IMR-90 (cell line): ENCODE measurements around the gene DDX42. TPM values are rescaled to one million over a fixed set of nuclear protein-coding genes. Genes with fewer than 3 reads are reported as not detected.

Source experiments
- ATAC-seq: fragments of 200-7000 bp; cut with Tn5 transposase; 2 replicates; pipeline ENCODE4 v1.9.1; 2020; ENCODE audit warnings: low read depth, mild to moderate bottlenecking, moderate library complexity
- BruUV-seq: library from RNA; stranded (reverse); fragments of 400-500 nt; replicated peaks from 2 replicates; lab custom pipeline; 2021; lab: Mats Ljungman, UMichigan
- CTCF ChIA-PET: fragments of 300-600 bp; formaldehyde crosslinking; extraction: SDS; loops from one replicate; lab custom pipeline; 2021; ENCODE audit warnings: antibody characterized with exemption; lab: Yijun Ruan, JAX
- POLR2A ChIA-PET: fragments of 300-600 bp; sonication (Branson Sonifier 250); formaldehyde crosslinking; loops from one replicate; lab custom pipeline; 2022; ENCODE audit warnings: antibody characterized with exemption; ENCODE audit not compliant: unreplicated experiment; lab: Charles Lee
- DNase-seq: peaks from one replicate; pipeline ENCODE4 v3.0.0; 2013
- H2AFZ ChIP-seq: replicated peaks from 2 replicates; pipeline ENCODE3; 2013; ENCODE audit warnings: low read length, mild to moderate bottlenecking; ENCODE audit not compliant: poor library complexity
- H2AK5ac ChIP-seq: 2 replicates; pipeline ENCODE4 v1.6.1; 2013; ENCODE audit warnings: low read depth, low read length, inconsistent platforms
- H2AK9ac ChIP-seq: replicated peaks from 2 replicates; pipeline ENCODE3; 2013; ENCODE audit warnings: mild to moderate bottlenecking, low read depth, low read length, moderate library complexity; ENCODE audit not compliant: poor library complexity
- H2BK120ac ChIP-seq: 2 replicates; pipeline ENCODE4 v1.6.1; 2013; ENCODE audit warnings: low read depth, low read length, inconsistent platforms
- H2BK15ac ChIP-seq: 3 replicates; pipeline ENCODE4 v1.6.1; 2013; ENCODE audit warnings: low read depth, low read length, inconsistent platforms
- H2BK20ac ChIP-seq: 2 replicates; pipeline ENCODE4 v1.6.1; 2013; ENCODE audit warnings: low read depth, mild to moderate bottlenecking, inconsistent platforms, low read length, moderate library complexity
- H2BK5ac ChIP-seq: 2 replicates; pipeline ENCODE4 v1.6.1; 2013; ENCODE audit warnings: mild to moderate bottlenecking, low read depth, low read length, inconsistent platforms; ENCODE audit not compliant: poor library complexity, severe bottlenecking
- H3K14ac ChIP-seq: replicated peaks from 2 replicates; pipeline ENCODE4 v1.6.1; 2013; ENCODE audit warnings: low read depth, low read length, inconsistent platforms
- H3K18ac ChIP-seq: 2 replicates; pipeline ENCODE4 v1.6.1; 2013; ENCODE audit warnings: low read depth, low read length, control low read depth
- H3K23ac ChIP-seq: 2 replicates; pipeline ENCODE4 v1.6.1; 2013; ENCODE audit warnings: low read depth, low read length, inconsistent platforms
- H3K27ac ChIP-seq: 2 replicates; pipeline ENCODE4 v1.5.1; 2013; ENCODE audit warnings: mild to moderate bottlenecking, control low read depth, low read length; ENCODE audit not compliant: insufficient read depth
- H3K27me3 ChIP-seq: 2 replicates; pipeline ENCODE4 v1.6.1; 2013; ENCODE audit warnings: low read length; ENCODE audit not compliant: control insufficient read depth, insufficient read depth
- H3K36me3 ChIP-seq: 2 replicates; pipeline ENCODE4 v1.6.1; 2013; ENCODE audit warnings: low read length, mixed read lengths; ENCODE audit not compliant: control insufficient read depth, insufficient read depth
- H3K4ac ChIP-seq: 2 replicates; pipeline ENCODE4 v1.6.1; 2013; ENCODE audit warnings: low read depth, low read length, inconsistent platforms
- H3K4me1 ChIP-seq: 2 replicates; pipeline ENCODE4 v1.6.1; 2013; ENCODE audit warnings: low read length, mixed read lengths; ENCODE audit not compliant: control insufficient read depth, insufficient read depth
- H3K4me2 ChIP-seq: 2 replicates; pipeline ENCODE4 v1.6.1; 2013; ENCODE audit warnings: low read depth, mild to moderate bottlenecking, control low read depth, low read length, moderate library complexity
- H3K4me3 ChIP-seq: 2 replicates; pipeline ENCODE4 v1.5.1; 2013; ENCODE audit warnings: low read depth, mild to moderate bottlenecking, control low read depth, low read length, moderate library complexity; ENCODE audit not compliant: insufficient read depth
- H3K56ac ChIP-seq: 2 replicates; pipeline ENCODE4 v1.6.1; 2013; ENCODE audit warnings: low read length, inconsistent platforms; ENCODE audit not compliant: insufficient read depth; ENCODE audit errors: extremely low read depth
- H3K79me1 ChIP-seq, 2 experiments: 2 replicates each; pipeline ENCODE4 v1.6.1; 2013; ENCODE audit warnings: low read length in 2 of 2, inconsistent platforms in 1 of 2, low read depth in 1 of 2
- H3K9ac ChIP-seq: 2 replicates; pipeline ENCODE4 v1.6.1; 2013; ENCODE audit warnings: low read depth, low read length, control low read depth
- H3K9me1 ChIP-seq: 2 replicates; pipeline ENCODE4 v1.6.1; 2013; ENCODE audit warnings: low read length, inconsistent platforms; ENCODE audit not compliant: insufficient read depth
- H3K9me3 ChIP-seq: 2 replicates; pipeline ENCODE4 v1.6.1; 2013; ENCODE audit warnings: low read length; ENCODE audit not compliant: control insufficient read depth, insufficient read depth
- H4K20me1 ChIP-seq: 2 replicates; pipeline ENCODE4 v1.6.1; 2013; ENCODE audit warnings: low read length, inconsistent platforms; ENCODE audit not compliant: insufficient read depth
- H4K5ac ChIP-seq: 2 replicates; pipeline ENCODE4 v1.6.1; 2013; ENCODE audit warnings: mild to moderate bottlenecking, low read depth, low read length, control low read depth
- H4K8ac ChIP-seq, 2 experiments: 2 replicates each; pipeline ENCODE4 v1.6.1; 2013; ENCODE audit warnings: low read depth in 2 of 2, low read length in 2 of 2, control low read depth in 1 of 2, inconsistent platforms in 1 of 2
- H4K91ac ChIP-seq: 2 replicates; pipeline ENCODE4 v1.6.1; 2013; ENCODE audit warnings: low read depth, low read length, inconsistent platforms; ENCODE audit not compliant: insufficient read depth
- BHLHE40 ChIP-seq: fragments of 150-350 bp; IDR thresholded peaks from 2 replicates; pipeline ENCODE4 v1.6.1; 2016; ENCODE audit warnings: mild to moderate bottlenecking, low read depth, low read length
- CEBPB ChIP-seq: IDR thresholded peaks from 2 replicates; pipeline ENCODE4 v1.6.1; 2012; ENCODE audit warnings: low read depth, low read length, improper control_type of control experiment
- CHD1 ChIP-seq: IDR thresholded peaks from 2 replicates; pipeline ENCODE4 v1.6.1; 2012; ENCODE audit warnings: low read depth, low read length, improper control_type of control experiment
- ELK1 ChIP-seq: fragments of 150-350 bp; IDR thresholded peaks from 2 replicates; pipeline ENCODE4 v1.6.1; 2016; ENCODE audit warnings: low read depth, mild to moderate bottlenecking, low read length, moderate library complexity, borderline replicate concordance
- FOS ChIP-seq: fragments of 150-350 bp; IDR thresholded peaks from 2 replicates; pipeline ENCODE4 v1.6.1; 2016; ENCODE audit warnings: low read depth, low read length
- MAFK ChIP-seq: IDR thresholded peaks from 2 replicates; pipeline ENCODE4 v1.6.1; 2012; ENCODE audit warnings: low read depth, low read length, improper control_type of control experiment
- MAZ ChIP-seq: IDR thresholded peaks from 2 replicates; pipeline ENCODE4 v1.6.1; 2012; ENCODE audit warnings: low read depth, mild to moderate bottlenecking, low read length, improper control_type of control experiment, moderate library complexity, borderline replicate concordance
- MXI1 ChIP-seq: IDR thresholded peaks from 2 replicates; pipeline ENCODE4 v1.6.1; 2012; ENCODE audit warnings: low read depth, mild to moderate bottlenecking, low read length, moderate library complexity, borderline replicate concordance
- NFE2L2 ChIP-seq: fragments of 150-350 bp; IDR thresholded peaks from 2 replicates; pipeline ENCODE4 v1.6.1; 2016; ENCODE audit warnings: low read depth, mild to moderate bottlenecking, low read length
- POLR2A ChIP-seq: IDR thresholded peaks from 2 replicates; pipeline ENCODE4 v1.6.1; 2012; ENCODE audit warnings: mild to moderate bottlenecking, low read depth, low read length
- RAD21 ChIP-seq: IDR thresholded peaks from 2 replicates; pipeline ENCODE4 v1.6.1; 2012; ENCODE audit warnings: low read length, improper control_type of control experiment
- RCOR1 ChIP-seq: IDR thresholded peaks from 2 replicates; pipeline ENCODE4 v1.6.1; 2012; ENCODE audit warnings: mild to moderate bottlenecking, low read length, improper control_type of control experiment; ENCODE audit not compliant: insufficient replicate concordance
- RFX5 ChIP-seq: IDR thresholded peaks from 2 replicates; pipeline ENCODE4 v1.8.0; 2012; ENCODE audit warnings: low read depth, mild to moderate bottlenecking, low read length, moderate library complexity
- SMC3 ChIP-seq: fragments of 150-350 bp; IDR thresholded peaks from 2 replicates; pipeline ENCODE4 v1.6.1; 2016; ENCODE audit warnings: low read depth, mild to moderate bottlenecking, antibody characterized with exemption, low read length, moderate library complexity
- WGBS, 2 experiments: methylation state at CpG; one replicate each; pipeline versions ENCODE4 v1.1.5 to v1.1.7; 2013; ENCODE audit warnings: missing lambda C conversion rate in 2 of 2; ENCODE audit not compliant: insufficient read length in 1 of 2; ENCODE audit errors: extremely low coverage in 2 of 2; 5-methylcytosine and 5-hydroxymethylcytosine counted together
- dilution Hi-C: fragments of 300-500 bp; cut with HindIII; formaldehyde crosslinking; loops from one replicate; pipeline ENCODE4 v1.14.3; 2018; ENCODE audit warnings: low sequenced_read_pairs; ENCODE audit not compliant: unreplicated experiment
- in situ Hi-C: fragments of 300-500 bp; cut with MboI; formaldehyde crosslinking; loops from 3 replicates; pipeline ENCODE4 v1.14.3; 2019; ENCODE audit warnings: low sequenced_read_pairs, inconsistent platforms, mixed read lengths
- intact Hi-C: fragments of 100-400 bp; cut with micrococcal nuclease; formaldehyde crosslinking; loops from 2 replicates; pipeline ENCODE4 v1.10.0; 2022
- polyA plus RNA-seq, 3 experiments: library from polyadenylated mRNA; depleted of rRNA; stranded (reverse); fragments of >200 nt; gene quantifications; 2 replicates each; pipeline ENCODE4 v1.2.3, GENCODE V29; 2012; ENCODE audit warnings: low replicate concordance in 1 of 3
- total RNA-seq: library from RNA; depleted of rRNA; stranded (reverse); fragments of >200 nt; gene quantifications from 2 replicates; pipeline ENCODE4 v1.2.3, GENCODE V29; 2012
- TF ChIP-seq, protein P1 (sequence below): conservative IDR thresholded peaks from 2 replicates; pipeline ENCODE4 v1.5.1; 2012; ENCODE audit warnings: mild to moderate bottlenecking, low read depth, low read length, improper control_type of control experiment
- TF ChIP-seq, protein P2 (sequence below): fragments of 150-350 bp; IDR thresholded peaks from 2 replicates; pipeline ENCODE4 v1.6.1; 2017; ENCODE audit warnings: mild to moderate bottlenecking, antibody characterized with exemption, low read length, low read depth

The DDX42 gene
- total and polyA plus RNA-seq, 2 of the 4 experiments (the other 2 are of a cell fraction), result 75.8 to 91.5 TPM

DNA sequence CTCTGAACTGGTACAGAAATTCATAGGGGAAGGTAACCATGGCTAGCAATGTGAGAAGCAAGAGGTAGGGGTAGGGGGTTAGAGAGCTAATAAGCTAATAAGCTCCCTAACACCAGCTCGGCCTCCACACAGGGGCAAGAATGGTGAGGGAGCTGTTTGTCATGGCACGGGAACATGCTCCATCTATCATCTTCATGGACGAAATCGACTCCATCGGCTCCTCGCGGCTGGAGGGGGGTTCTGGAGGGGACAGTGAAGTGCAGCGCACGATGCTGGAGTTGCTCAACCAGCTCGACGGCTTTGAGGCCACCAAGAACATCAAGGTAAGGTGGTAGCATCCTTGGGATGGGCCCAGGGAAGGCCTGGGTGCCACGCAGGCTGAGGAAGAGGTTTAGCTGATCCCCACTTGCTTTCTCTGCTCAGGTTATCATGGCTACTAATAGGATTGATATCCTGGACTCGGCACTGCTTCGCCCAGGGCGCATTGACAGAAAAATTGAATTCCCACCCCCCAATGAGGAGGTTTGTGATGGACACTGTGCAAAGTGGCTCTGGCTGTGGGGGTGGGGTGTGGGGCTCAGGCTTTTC is 57.0 kb downstream of the DDX42 start:
- Histone ChIP-seq H2BK120ac (no peak overlapping the region), H4K20me1 (peaks cover 49% of the 10 kb centered on the region), H2AFZ (no peak overlapping the region), H3K27ac (no peak overlapping the region), H2AK5ac (no peak overlapping the region), H3K4me1 (peaks cover 1% of the 10 kb centered on the region; the same call in 1 of the 2 replicates), H3K4ac (no peak overlapping the region), H3K79me1 (peaks cover 32 to 75% of the 10 kb centered on the region in 2 experiments), H4K91ac (no peak overlapping the region), H3K27me3 (no peaks in the 10 kb centered on the region), H3K9ac (no peak overlapping the region), H3K56ac (no peak overlapping the region), H3K23ac (no peak overlapping the region), H4K8ac (no peak overlapping the region), H2BK20ac (no peak overlapping the region), H3K14ac (no peak overlapping the region), H3K4me2 (no peak overlapping the region), H2BK5ac (no peak overlapping the region), H3K36me3 (peaks cover 63% of the 10 kb centered on the region), H3K9me1 (no peaks in the 10 kb centered on the region), H2AK9ac (no peak overlapping the region), H4K5ac (no peak overlapping the region), H3K9me3 (no peaks in the 10 kb centered on the region), H2BK15ac (no peak overlapping the region), H3K4me3 (no peak overlapping the region), H3K18ac (no peak overlapping the region)
- WGBS, 2 experiments, result 84% methylated on average over 4 of the region's 15 CpGs; no CpG with 5 or more reads in 1 of the 2 experiments
- POLR2A ChIA-PET, result interaction anchor here (0.6 kb wide), 1 partner anchor 10 kb away, joined by 4 read pairs; no protein-coding TSS in a partner anchor
- BruUV-seq, result no TSS peak
- ATAC-seq (no peak), DNase-seq (no peak)
- CTCF ChIA-PET, result no interaction called here
- intact Hi-C loops, result no loop called here
- TF ChIP-seq, protein P1, sequence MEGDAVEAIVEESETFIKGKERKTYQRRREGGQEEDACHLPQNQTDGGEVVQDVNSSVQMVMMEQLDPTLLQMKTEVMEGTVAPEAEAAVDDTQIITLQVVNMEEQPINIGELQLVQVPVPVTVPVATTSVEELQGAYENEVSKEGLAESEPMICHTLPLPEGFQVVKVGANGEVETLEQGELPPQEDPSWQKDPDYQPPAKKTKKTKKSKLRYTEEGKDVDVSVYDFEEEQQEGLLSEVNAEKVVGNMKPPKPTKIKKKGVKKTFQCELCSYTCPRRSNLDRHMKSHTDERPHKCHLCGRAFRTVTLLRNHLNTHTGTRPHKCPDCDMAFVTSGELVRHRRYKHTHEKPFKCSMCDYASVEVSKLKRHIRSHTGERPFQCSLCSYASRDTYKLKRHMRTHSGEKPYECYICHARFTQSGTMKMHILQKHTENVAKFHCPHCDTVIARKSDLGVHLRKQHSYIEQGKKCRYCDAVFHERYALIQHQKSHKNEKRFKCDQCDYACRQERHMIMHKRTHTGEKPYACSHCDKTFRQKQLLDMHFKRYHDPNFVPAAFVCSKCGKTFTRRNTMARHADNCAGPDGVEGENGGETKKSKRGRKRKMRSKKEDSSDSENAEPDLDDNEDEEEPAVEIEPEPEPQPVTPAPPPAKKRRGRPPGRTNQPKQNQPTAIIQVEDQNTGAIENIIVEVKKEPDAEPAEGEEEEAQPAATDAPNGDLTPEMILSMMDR, result no peak
- TF ChIP-seq SMC3, result no peak
- TF ChIP-seq POLR2A, result no peak
- TF ChIP-seq NFE2L2, result no peak
- no peak for TF ChIP-seq RFX5
- TF ChIP-seq, protein P2, sequence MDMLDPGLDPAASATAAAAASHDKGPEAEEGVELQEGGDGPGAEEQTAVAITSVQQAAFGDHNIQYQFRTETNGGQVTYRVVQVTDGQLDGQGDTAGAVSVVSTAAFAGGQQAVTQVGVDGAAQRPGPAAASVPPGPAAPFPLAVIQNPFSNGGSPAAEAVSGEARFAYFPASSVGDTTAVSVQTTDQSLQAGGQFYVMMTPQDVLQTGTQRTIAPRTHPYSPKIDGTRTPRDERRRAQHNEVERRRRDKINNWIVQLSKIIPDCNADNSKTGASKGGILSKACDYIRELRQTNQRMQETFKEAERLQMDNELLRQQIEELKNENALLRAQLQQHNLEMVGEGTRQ, result no peak
- no peak for TF ChIP-seq ELK1
- no peak for TF ChIP-seq CHD1
- no peak for TF ChIP-seq CEBPB
- TF ChIP-seq RCOR1, result no peak
- TF ChIP-seq MAFK, result no peak
- TF ChIP-seq FOS, result no peak
- no peak for TF ChIP-seq MXI1
- no peak for TF ChIP-seq RAD21
- TF ChIP-seq BHLHE40, result no peak
- no peak for TF ChIP-seq MAZ
- in situ Hi-C loops, result no loop called here
- dilution Hi-C loops, result no loop called here
